Measurements from ENCODE around the gene FOCAD. TPM values are rescaled to one million over a fixed set of nuclear protein-coding genes. Genes with fewer than 3 reads are reported as not detected.
"Not testable (repeated sequence)": the region's sequence is repeated elsewhere in the genome, so short reads cannot be mapped to it uniquely, and the experiment has no call there.

Gene FOCAD
- total and polyA plus RNA-seq, 2 donors: 7.8 to 84.3 TPM

DNA sequence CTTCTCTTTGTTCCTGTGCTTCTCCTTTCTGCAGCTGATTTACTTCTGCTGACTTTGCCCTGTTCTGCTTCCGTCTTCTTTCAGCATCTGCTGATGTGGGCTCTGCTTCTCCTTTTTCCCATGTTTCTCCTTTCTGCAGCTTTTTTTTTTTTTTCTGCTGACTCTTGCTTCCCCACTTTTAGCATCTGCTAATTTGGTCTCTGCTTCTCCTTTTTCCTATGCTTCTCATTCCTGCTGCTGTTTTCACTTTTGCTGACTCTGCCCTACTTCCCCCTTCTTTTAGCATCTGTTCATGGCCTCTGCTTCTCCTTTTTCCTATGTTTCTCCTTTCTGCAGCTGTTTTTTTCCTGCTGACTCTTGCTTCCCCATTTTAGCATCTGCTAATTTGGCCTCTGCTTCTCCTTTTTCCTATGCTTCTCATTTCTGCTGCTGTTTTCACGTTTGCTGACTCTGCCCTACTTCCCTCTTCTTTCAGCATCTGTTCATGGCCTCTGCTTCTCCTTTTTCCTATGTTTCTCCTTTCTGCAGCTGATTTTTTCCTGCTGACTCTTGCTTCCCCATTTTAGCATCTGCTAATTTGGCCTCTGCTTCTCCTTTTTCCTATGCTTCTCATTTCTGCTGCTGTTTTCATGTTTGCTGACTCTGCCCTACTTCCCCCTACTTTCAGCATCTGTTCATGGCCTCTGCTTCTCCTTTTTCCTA is 289.3 kb downstream of the FOCAD start:
- 87% methylated on average over 2 of the region's 2 CpGs for whole genome bisulfite sequencing
- not testable (repeated sequence) for H3K36me3 ChIP-seq (ENCODE audit: insufficient read depth); H3K4me1 ChIP-seq (ENCODE audit: insufficient read depth); H3K27ac ChIP-seq (ENCODE audit: low read depth); H3K4me3 ChIP-seq (ENCODE audit: low read depth, low read length); DNase-seq (ENCODE audit: extremely low spot score)

DNA sequence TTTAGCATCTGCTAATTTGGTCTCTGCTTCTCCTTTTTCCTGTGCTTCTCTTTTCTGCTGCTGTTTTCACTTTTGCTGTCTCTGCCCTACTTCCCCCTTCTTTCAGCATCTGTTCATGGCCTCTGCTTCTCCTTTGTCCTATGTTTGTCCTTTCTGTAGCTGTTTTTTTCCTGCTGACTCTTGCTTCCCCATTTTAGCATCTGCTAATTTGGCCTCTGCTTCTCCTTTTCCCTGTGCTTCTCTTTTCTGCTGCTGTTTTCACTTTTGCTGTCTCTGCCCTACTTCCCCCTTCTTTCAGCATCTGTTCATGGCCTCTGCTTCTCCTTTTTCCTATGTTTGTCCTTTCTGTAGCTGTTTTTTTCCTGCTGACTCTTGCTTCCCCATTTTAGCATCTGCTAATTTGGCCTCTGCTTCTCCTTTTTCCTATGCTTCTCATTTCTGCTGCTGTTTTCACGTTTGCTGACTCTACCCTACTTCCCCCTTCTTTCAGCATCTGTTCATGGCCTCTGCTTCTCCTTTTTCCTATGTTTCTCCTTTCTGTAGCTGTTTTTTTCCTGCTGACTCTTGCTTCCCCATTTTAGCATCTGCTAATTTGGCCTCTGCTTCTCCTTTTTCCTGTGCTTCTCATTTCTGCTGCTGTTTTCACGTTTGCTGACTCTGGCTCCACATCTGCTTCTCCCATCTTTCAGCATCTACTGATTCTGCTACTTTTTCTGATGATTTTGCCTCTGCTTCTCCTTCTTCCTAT is 290.3 kb downstream of the FOCAD start:
- 85% methylated on average over 2 of the region's 2 CpGs for WGBS
- DNase-seq (ENCODE audit: extremely low spot score); H3K27ac ChIP-seq (ENCODE audit: low read depth): not testable (repeated sequence)

DNA sequence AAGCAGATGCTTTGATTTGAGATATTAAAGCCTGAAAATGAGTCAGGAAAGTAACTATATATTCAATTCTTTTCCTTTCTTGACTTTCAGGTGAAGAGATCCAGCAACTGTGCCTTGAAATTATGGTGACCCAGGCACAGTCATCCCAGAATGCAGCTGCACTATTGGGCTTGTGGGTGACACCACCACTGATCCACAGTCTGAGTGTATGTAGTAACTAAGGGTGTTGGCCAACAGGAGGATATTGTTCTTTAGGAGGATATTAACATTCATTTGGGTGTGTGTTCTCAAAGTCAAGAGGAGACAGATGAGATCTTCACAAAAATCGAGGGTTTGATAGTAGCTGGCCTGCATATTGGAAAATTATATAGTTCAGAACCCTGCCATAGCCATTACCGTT is 294.2 kb downstream of the FOCAD start:
- Histone ChIP-seq H3K4me3 (ENCODE audit: low read depth, low read length) (no peak overlapping the region), H3K36me3 (ENCODE audit: insufficient read depth) (peaks cover 2% of the 10 kb centered on the region), H3K4me1 (ENCODE audit: insufficient read depth) (no peaks in the 10 kb centered on the region), H3K27ac (ENCODE audit: low read depth) (no peak overlapping the region)
- DNase-seq (ENCODE audit: extremely low spot score): no peak
- 93% methylated on average over 2 of the region's 2 CpGs for WGBS

More for the DNA sequence above, 290.3 kb downstream of the FOCAD start:
- not testable (repeated sequence) for H3K4me3 ChIP-seq (ENCODE audit: low read depth, low read length); H3K36me3 ChIP-seq (ENCODE audit: insufficient read depth); H3K4me1 ChIP-seq (ENCODE audit: insufficient read depth)

DNA sequence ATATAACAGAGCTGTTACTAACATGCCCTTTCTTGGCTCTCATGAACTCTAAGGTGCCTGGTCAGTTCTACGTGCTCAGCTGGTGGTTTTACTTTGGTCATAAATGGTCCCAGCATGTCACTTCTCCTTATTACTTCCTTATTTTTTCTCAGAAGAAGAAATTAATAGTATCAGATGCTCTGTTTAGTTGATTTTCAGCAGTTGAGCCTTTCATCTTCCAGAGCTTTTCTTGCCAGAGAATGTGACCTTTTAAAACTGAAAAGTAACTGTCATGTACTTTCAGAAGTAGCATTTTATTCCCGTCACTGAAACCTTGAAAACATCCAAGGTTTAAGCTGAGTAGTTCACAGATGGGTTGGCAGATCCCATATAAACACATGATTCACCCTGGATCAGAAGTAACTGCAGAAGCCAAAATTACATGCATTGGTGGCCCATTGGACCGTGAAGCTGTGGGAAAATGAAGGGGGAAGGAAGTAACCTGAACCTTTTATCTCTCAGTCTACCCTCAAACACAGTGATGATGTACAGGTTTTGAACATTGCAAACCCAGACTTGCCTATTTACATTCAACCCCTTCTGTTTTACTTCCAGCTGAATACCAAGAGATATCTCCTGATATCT is 296.9 kb downstream of the FOCAD start:
- WGBS: 17% methylated on average over 3 of the region's 3 CpGs
- no peaks in the 10 kb centered on the region for H3K4me1 ChIP-seq (ENCODE audit: insufficient read depth)

DNA sequence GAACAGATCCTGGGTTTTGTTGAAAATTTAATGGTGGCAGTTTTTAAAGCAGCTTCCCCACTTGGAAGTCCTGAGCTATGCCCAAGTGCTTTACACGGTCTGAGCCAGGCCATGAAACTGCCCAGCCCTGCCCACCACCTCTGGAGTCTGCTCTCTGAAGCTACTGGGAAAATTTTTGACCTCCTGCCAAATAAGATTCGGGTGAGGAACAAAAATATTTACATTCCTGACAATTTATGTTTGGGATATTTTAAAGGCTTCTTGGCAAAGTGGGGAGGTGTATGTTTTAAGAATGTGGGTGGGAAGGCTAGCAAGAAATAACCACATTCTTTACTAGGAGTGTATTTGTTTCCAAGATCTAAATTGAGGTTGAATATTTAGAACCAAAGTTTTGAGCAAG is 297.4 kb downstream of the FOCAD start:
- DNase-seq (ENCODE audit: extremely low spot score): no peak
- Histone ChIP-seq H3K4me1 (ENCODE audit: insufficient read depth) (no peaks in the 10 kb centered on the region), H3K27ac (ENCODE audit: low read depth) (peak overlapping the region; percentile 29), H3K4me3 (ENCODE audit: low read depth, low read length) (no peak overlapping the region), H3K36me3 (ENCODE audit: insufficient read depth) (peaks cover 2% of the 10 kb centered on the region)
- WGBS: 11% methylated on average over 2 of the region's 2 CpGs

More for the DNA sequence above, 296.9 kb downstream of the FOCAD start:
- DNase-seq (ENCODE audit: extremely low spot score): no peak
- peak overlapping the region; percentile 29 for H3K27ac ChIP-seq (ENCODE audit: low read depth)
- no peak overlapping the region for H3K4me3 ChIP-seq (ENCODE audit: low read depth, low read length)
- peaks cover 2% of the 10 kb centered on the region for H3K36me3 ChIP-seq (ENCODE audit: insufficient read depth)

DNA sequence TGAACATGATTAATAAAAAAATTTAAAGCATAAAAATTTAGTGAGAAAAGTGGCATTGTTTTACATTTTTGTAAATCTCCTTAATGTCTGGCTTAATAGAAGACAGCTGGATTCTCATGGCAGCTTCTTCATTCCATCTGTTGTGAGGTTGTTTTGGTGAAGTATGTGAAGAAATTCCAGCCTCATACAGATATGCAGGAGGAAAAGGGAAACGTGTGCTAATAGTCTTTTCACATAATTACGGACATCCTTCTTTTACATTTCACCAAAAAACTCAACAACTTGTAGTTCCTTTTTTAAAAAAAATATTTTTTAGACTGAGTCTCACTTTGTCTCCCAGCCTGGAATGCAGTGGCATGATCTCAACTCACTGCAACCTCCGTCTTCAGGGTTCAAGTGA is 300.4 kb downstream of the FOCAD start:
- WGBS: 54% methylated on average over 3 of the region's 3 CpGs
- no peaks in the 10 kb centered on the region for H3K4me1 ChIP-seq (ENCODE audit: insufficient read depth)
- no peak overlapping the region for H3K27ac ChIP-seq (ENCODE audit: low read depth)
- DNase-seq (ENCODE audit: extremely low spot score): no peak
- no peak overlapping the region for H3K4me3 ChIP-seq (ENCODE audit: low read depth, low read length)
- H3K36me3 ChIP-seq (ENCODE audit: insufficient read depth): peaks cover 2% of the 10 kb centered on the region

DNA sequence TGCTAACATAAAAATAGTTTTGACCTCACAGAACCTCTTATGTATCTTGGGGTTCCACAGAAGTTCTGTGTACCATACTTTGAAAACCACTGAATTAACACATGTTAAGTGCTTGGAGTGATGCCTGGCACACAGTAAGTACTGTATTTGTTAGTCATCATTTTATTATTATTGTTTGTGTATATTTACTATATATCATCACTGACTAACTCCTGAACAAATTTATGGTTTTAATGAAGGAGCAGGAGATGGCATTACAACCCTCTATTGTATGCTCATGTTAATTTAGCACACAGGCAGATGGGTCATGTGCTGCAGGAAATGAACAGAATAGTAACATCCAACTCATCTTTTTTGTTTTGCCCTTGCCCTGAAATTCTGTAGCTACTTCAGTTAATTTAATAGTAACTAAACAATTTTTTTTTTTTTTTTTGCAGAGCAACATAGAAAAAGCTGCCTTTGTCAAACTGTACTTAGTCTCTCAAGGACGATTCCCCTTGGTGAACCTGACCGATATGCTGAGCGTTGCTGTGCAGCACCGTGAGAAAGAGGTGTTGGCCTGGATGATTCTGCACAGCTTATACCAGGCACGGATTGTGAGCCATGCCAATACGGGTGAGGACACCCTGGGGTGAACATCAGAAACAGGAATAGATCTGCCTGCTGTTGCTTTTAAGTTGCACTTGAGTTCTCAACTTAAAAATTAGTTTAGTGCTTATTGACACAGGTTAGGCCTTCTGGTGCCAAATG is 302.0 kb downstream of the FOCAD start:
- H3K4me1 ChIP-seq (ENCODE audit: insufficient read depth): no peaks in the 10 kb centered on the region
- H3K27ac ChIP-seq (ENCODE audit: low read depth): no peak overlapping the region
- H3K36me3 ChIP-seq (ENCODE audit: insufficient read depth): peaks cover under 1% of the 10 kb centered on the region
- WGBS: 93% methylated on average over 6 of the region's 6 CpGs
- no peak overlapping the region for H3K4me3 ChIP-seq (ENCODE audit: low read depth, low read length)
- no peak for DNase-seq (ENCODE audit: extremely low spot score)

DNA sequence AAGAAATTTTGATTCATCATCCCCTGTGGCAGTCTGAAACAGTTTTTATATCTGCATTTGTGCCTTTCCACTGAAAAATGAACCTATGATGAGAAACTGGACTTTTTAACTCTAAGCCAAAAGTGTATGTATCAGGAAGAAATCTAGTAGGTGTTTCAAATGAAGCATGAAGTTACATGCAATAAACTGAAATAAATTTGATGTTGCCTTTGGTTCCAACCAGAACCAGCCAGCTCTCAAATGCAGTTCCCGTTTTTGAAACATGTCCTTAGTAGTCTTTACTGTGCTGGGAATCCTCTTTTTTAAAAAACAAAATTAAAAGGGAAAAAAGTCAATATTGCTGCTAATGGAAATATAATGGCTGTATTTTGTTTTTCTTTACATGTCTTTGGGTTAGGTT is 303.5 kb downstream of the FOCAD start:
- Histone ChIP-seq H3K4me1 (ENCODE audit: insufficient read depth) (no peaks in the 10 kb centered on the region), H3K27ac (ENCODE audit: low read depth) (no peak overlapping the region), H3K36me3 (ENCODE audit: insufficient read depth) (no peaks in the 10 kb centered on the region), H3K4me3 (ENCODE audit: low read depth, low read length) (no peak overlapping the region)
- WGBS: 63% methylated on average over 1 of the region's 1 CpG
- no peak for DNase-seq (ENCODE audit: extremely low spot score)

DNA sequence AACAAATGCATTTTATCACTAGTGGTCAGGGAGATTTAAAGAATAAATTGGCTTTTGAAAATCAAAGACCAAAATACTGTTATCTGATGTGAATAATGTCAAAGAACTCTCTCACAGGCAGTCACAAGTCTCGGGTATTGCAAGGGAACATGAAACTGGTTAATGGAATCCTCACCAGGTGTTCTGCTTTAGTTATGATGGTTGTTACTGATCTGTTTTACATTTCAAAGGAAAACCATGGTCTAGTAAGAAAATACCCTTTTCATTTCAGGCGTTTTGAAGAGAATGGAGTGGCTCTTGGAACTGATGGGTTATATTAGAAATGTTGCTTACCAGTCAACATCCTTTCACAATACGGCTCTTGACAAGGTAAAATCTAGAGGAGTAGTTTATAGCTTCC is 304.0 kb downstream of the FOCAD start:
- Histone ChIP-seq H3K36me3 (ENCODE audit: insufficient read depth) (no peaks in the 10 kb centered on the region), H3K4me1 (ENCODE audit: insufficient read depth) (no peaks in the 10 kb centered on the region), H3K27ac (ENCODE audit: low read depth) (no peak overlapping the region), H3K4me3 (ENCODE audit: low read depth, low read length) (no peak overlapping the region)
- 81% methylated on average over 3 of the region's 3 CpGs for WGBS
- no peak for DNase-seq (ENCODE audit: extremely low spot score)

DNA sequence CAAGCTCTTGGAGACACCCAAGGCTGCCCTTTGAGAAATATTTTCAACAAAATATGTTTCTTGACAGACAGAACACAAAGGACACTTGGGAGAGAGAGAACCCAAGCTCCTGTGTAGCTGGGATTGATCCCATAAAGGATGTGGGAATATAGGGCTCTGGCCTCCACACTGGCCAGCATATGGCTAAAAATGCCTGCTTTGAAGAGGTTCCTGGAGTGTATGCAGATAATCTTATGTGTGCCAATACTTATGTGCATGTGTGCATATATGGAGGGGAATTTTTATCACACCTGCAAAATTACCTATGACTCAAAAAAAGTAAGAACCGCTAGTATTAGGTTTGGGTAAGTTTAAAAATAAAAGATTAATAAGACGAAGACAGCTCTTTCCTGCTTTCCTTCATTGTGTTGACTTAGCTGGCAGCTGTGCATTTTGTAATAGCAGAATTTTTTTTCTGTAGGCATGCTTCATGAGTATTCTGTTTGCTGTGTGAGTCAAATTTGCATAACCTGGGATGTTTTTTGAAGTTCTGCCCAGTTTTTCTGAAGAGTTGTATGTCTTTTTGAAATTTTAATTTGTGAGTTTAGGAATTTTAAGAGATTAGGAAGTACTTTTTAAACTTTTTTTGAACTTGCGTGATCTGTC is 304.7 kb downstream of the FOCAD start:
- no peak overlapping the region for H3K27ac ChIP-seq (ENCODE audit: low read depth)
- H3K4me1 ChIP-seq (ENCODE audit: insufficient read depth): no peaks in the 10 kb centered on the region
- no peaks in the 10 kb centered on the region for H3K36me3 ChIP-seq (ENCODE audit: insufficient read depth)
- no peak for DNase-seq (ENCODE audit: extremely low spot score)
- no peak overlapping the region for H3K4me3 ChIP-seq (ENCODE audit: low read depth, low read length)
- 69% methylated on average over 3 of the region's 3 CpGs for WGBS

DNA sequence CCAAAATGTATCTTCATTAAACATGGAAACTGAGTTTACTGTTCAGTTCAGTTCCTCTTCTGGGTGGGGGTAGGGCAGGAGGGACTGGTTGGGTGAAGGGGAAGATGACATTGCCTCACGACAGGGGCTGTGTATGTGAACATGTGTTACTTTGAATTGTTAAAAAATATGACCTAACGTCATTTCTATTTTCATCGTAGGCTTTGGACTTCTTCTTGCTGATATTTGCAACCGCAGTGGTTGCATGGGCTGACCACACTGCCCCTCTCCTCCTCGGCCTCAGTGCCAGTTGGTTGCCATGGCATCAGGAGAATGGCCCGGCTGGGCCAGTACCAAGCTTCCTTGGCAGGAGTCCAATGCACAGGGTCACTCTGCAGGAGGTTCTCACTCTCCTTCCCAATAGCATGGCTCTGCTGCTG is 305.9 kb downstream of the FOCAD start:
- no peak overlapping the region for H3K27ac ChIP-seq (ENCODE audit: low read depth)
- WGBS: 87% methylated on average over 6 of the region's 6 CpGs
- H3K4me1 ChIP-seq (ENCODE audit: insufficient read depth): no peaks in the 10 kb centered on the region
- H3K36me3 ChIP-seq (ENCODE audit: insufficient read depth): no peaks in the 10 kb centered on the region
- H3K4me3 ChIP-seq (ENCODE audit: low read depth, low read length): no peak overlapping the region
- no peak for DNase-seq (ENCODE audit: extremely low spot score)

DNA sequence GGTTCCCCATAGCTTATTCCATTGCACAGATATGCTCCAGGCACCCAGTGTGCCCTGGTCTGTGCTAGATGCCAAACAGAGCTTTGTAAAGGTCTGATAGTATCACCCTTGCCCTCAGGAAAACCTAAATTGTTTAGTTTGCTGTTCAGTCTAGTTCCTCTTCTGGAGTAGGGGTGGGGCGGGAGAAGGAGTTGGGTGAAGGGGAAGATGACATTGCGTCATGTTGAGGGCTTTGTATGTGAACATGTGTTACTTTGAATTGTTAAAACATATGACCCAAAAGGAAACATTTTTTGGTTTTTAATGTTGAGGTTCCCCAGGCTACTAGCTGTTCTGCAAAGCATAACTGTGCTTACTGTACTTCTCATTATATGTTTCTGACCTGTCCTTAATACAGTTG is 306.8 kb downstream of the FOCAD start:
- WGBS: 96% methylated on average over 2 of the region's 2 CpGs

DNA sequence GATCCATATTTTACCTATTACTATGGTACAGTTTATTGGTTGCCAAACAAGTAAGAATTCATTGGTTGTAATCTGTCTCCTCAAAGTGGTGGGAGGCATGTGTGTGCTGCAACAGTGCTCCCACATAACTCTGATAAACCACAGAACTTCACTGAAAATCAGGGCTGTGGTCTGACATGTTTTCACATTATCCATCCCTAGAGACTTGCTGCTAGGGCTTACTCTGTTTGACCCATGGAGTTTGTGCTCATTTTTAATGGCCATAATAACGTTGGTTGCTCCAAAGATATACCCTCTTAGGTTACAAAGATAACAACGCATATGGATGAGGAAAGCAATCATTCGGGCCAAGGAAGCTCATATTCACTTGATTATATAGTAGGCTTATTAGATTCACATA is 310.4 kb downstream of the FOCAD start:
- no peak for DNase-seq (ENCODE audit: extremely low spot score)
- H3K4me1 ChIP-seq (ENCODE audit: insufficient read depth): no peaks in the 10 kb centered on the region
- 74% methylated on average over 3 of the region's 3 CpGs for WGBS
- H3K36me3 ChIP-seq (ENCODE audit: insufficient read depth): no peaks in the 10 kb centered on the region
- no peak overlapping the region for H3K4me3 ChIP-seq (ENCODE audit: low read depth, low read length)
- H3K27ac ChIP-seq (ENCODE audit: low read depth): no peak overlapping the region

More for the DNA sequence above, 306.8 kb downstream of the FOCAD start:
- no peak overlapping the region for H3K4me3 ChIP-seq (ENCODE audit: low read depth, low read length)
- no peaks in the 10 kb centered on the region for H3K36me3 ChIP-seq (ENCODE audit: insufficient read depth)
- no peaks in the 10 kb centered on the region for H3K4me1 ChIP-seq (ENCODE audit: insufficient read depth)
- no peak overlapping the region for H3K27ac ChIP-seq (ENCODE audit: low read depth)
- no peak for DNase-seq (ENCODE audit: extremely low spot score)
